Measurements from ENCODE around the gene MST1.

The MST1 gene

DNA sequence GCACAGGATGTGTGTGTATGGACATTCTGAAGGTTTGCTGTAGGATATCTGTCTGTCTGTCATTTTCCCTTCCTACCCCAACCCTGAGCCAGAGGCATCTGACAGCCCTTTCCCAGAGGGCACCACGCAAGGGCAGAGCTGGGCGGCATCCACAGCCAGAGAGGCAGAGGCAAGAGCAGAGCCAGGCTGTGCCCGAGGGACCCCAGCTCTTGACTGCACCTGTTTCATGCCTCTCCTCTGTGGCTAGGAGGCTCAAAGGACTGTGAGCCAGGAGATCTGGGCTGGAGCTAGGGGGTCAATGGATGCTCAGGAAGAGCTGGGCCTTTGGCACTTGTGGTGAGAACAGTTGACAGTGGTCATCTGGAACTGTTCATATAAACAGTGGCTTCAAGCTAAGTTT is 19.9 kb downstream of the MST1 start:
- Histone ChIP-seq H3K36me3 (no peaks in the 10 kb centered on the region), H3K4me3 (ENCODE audit: low read depth in 1 of 2, low read length in 1 of 2) (no peak overlapping the region), H3K4me1 (ENCODE audit: control insufficient read depth in 1 of 2, insufficient read depth in 1 of 2, low read depth in 1 of 2, low read length in 1 of 2) (peaks cover 13 to 17% of the 10 kb centered on the region in 2 experiments), H3K9me3 (no peaks in the 10 kb centered on the region), H3K27ac (no peak overlapping the region), H3K27me3 (peaks cover 18% of the 10 kb centered on the region)
- TF ChIP-seq, protein P1, sequence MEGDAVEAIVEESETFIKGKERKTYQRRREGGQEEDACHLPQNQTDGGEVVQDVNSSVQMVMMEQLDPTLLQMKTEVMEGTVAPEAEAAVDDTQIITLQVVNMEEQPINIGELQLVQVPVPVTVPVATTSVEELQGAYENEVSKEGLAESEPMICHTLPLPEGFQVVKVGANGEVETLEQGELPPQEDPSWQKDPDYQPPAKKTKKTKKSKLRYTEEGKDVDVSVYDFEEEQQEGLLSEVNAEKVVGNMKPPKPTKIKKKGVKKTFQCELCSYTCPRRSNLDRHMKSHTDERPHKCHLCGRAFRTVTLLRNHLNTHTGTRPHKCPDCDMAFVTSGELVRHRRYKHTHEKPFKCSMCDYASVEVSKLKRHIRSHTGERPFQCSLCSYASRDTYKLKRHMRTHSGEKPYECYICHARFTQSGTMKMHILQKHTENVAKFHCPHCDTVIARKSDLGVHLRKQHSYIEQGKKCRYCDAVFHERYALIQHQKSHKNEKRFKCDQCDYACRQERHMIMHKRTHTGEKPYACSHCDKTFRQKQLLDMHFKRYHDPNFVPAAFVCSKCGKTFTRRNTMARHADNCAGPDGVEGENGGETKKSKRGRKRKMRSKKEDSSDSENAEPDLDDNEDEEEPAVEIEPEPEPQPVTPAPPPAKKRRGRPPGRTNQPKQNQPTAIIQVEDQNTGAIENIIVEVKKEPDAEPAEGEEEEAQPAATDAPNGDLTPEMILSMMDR (IDR thresholded peaks at IDR 0.05) = no peak

DNA sequence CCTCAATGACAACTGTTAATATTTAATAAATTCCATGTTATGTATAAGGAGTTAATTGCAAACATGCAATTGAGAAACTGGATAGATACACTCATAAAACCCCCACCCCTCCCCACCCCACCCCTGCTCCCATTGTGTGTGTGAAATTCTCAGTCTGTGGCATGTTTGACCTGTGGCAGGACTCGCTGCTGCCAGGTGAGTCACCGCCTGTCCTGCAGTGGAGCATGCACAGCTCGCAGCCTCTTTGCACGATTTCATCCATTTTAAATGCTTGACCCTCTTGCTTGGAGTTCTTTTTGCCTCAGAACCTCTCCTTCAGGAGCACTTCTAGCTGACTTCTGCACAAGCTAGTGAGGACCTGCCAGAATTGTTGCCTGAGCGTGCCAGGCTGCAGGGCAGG is 20.4 kb downstream of the MST1 start:
- H3K9me3 ChIP-seq = no peaks in the 10 kb centered on the region
- no peak overlapping the region for H3K27ac ChIP-seq
- peaks cover 18% of the 10 kb centered on the region for H3K27me3 ChIP-seq
- TF ChIP-seq, protein P1 (IDR thresholded peaks at IDR 0.05) = no peak
- H3K4me1 ChIP-seq (ENCODE audit: control insufficient read depth in 1 of 2, insufficient read depth in 1 of 2, low read depth in 1 of 2, low read length in 1 of 2) = peaks cover 13 to 16% of the 10 kb centered on the region in 2 experiments
- no peak overlapping the region for H3K4me3 ChIP-seq (ENCODE audit: low read depth in 1 of 2, low read length in 1 of 2)
- H3K36me3 ChIP-seq = no peaks in the 10 kb centered on the region

DNA sequence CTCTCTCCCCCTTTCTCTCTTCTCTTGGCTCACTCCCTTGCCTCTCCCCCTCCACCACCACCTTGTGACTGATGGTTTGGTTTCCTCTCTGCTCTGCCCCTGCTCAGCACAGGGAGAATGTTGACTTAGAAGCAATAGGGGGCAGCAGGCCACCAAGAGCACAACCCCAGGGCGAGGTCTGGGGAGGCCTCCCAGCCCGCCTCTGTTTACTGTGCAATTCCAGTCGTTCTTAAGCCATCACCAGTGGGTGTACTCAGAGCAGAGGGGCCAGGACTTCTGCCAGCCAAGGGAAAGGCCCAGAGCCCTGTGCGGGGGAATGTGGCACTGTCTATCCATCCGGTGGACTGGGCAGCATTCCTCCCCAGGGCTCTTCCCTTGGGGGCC is 20.9 kb downstream of the MST1 start:
- H3K36me3 ChIP-seq = no peaks in the 10 kb centered on the region

DNA sequence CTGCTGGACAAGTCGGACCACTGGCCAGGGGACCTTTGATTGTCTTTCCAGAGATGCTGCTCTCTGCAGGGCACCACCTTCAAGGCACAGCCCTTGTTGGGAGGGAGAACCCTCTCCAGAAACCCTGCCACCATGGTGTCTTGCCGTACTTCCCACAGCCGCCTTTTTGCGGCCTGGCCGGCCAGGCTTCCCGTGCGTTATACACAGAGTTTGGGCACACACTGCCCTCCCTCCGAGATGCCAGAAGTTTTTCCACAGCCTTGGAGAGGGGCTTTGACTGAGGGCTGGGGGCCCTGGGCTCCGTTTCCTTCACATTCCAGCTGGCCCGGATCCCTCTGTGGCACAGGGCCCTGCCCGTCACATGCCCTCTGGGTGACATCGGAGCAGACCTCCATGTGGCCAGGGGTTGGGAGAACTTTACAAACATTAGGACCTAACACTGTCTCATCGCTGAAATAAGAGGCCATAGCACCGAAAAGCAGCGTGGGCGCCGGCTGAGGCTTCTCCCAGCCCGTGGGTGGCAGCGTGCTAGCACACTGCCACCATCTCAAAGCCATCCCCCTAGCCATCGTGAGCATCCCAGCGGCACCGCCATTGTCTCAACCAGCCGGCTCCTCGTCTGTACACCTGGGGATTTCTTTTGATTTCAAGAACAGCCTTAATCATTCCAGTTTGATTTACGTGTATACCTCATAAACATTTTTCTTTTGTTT is 21.4 kb downstream of the MST1 start:
- Histone ChIP-seq H3K4me3 (ENCODE audit: low read depth in 1 of 2, low read length in 1 of 2) (no peak overlapping the region), H3K27me3 (peaks cover 18% of the 10 kb centered on the region)

More for the DNA sequence above, 20.9 kb downstream of the MST1 start:
- TF ChIP-seq, protein P1 (IDR thresholded peaks at IDR 0.05) = no peak
- Histone ChIP-seq H3K27me3 (peaks cover 18% of the 10 kb centered on the region), H3K4me3 (ENCODE audit: low read depth in 1 of 2, low read length in 1 of 2) (no peak overlapping the region), H3K27ac (no peak overlapping the region), H3K9me3 (no peaks in the 10 kb centered on the region), H3K4me1 (ENCODE audit: control insufficient read depth in 1 of 2, insufficient read depth in 1 of 2, low read depth in 1 of 2, low read length in 1 of 2) (peaks cover 12 to 13% of the 10 kb centered on the region in 2 experiments)

DNA sequence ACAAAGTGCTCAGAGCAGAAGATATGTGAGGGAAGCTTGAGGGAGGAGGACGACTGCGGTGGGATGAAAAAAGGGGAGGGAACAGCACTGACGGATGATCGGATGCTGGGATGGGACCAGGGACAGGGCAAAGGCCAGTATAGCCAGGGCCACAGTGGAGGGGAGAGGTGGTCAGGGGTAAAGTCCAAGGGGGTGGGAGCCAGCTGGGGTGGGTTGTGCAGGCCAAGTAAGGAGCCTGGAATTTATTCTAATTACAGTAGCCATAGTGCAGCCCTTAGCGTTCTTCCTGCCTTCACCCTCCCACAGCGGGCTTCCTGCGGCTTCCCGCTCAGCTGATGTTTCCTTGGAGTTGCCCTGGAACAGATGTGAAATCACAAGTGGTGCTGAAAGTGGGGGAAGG is 22.7 kb downstream of the MST1 start:
- no peaks in the 10 kb centered on the region for H3K9me3 ChIP-seq
- H3K36me3 ChIP-seq = no peaks in the 10 kb centered on the region
- TF ChIP-seq, protein P1 (IDR thresholded peaks at IDR 0.05) = no peak
- H3K4me3 ChIP-seq (ENCODE audit: low read depth in 1 of 2, low read length in 1 of 2) = no peak overlapping the region
- no peak overlapping the region for H3K27ac ChIP-seq
- peaks cover 18% of the 10 kb centered on the region for H3K27me3 ChIP-seq
- H3K4me1 ChIP-seq (ENCODE audit: control insufficient read depth in 1 of 2, insufficient read depth in 1 of 2, low read depth in 1 of 2, low read length in 1 of 2) = peaks cover 7 to 9% of the 10 kb centered on the region in 2 experiments

More for the DNA sequence above, 21.4 kb downstream of the MST1 start:
- TF ChIP-seq, protein P1 (IDR thresholded peaks at IDR 0.05) = no peak
- peaks cover 7 to 9% of the 10 kb centered on the region in 2 experiments for H3K4me1 ChIP-seq (ENCODE audit: control insufficient read depth in 1 of 2, insufficient read depth in 1 of 2, low read depth in 1 of 2, low read length in 1 of 2)
- no peaks in the 10 kb centered on the region for H3K9me3 ChIP-seq
- no peaks in the 10 kb centered on the region for H3K36me3 ChIP-seq
- no peak overlapping the region for H3K27ac ChIP-seq

All from neutrophil (primary cell).